Activated CD4-positive, alpha-beta T cell treated with anti-CD3 and anti-CD28 coated beads for 36 hours (primary cell): Measurements from ENCODE around the gene PSMB3. TPM values are rescaled to one million over a fixed set of nuclear protein-coding genes. Genes with fewer than 3 reads are reported as not detected.
A peak's percentile ranks its signal among the peaks of the same experiment; 100 is the strongest.
"Not testable (repeated sequence)": the region's sequence is repeated elsewhere in the genome, so short reads cannot be mapped to it uniquely, and the experiment has no call there.

ENCODE experiments used
- ATAC-seq: fragments of 200-7000 bp; cut with Tn5 transposase; one replicate; pipeline ENCODE4 v1.10.0; 2021; ENCODE audit warnings: mild to moderate bottlenecking, moderate library complexity
- CTCF ChIA-PET: fragments of 350-600 bp; sonication (Branson Sonifier 250); formaldehyde crosslinking; loops from one replicate; lab custom pipeline; 2021; ENCODE audit warnings: antibody characterized with exemption; lab: Charles Lee
- POLR2A ChIA-PET: fragments of 350-600 bp; sonication (Branson Sonifier 250); formaldehyde crosslinking; loops from one replicate; lab custom pipeline; 2021; ENCODE audit warnings: antibody characterized with exemption, inconsistent platforms; lab: Charles Lee
- DNase-seq: peaks from one replicate; pipeline ENCODE4 v3.0.0-alpha.2; 2020
- H3K27ac Mint-ChIP-seq: one replicate; pipeline ENCODE4 v1.8.0; 2021; ENCODE audit warnings: mixed read lengths
- H3K27me3 Mint-ChIP-seq: one replicate; pipeline ENCODE4 v1.8.0; 2021; ENCODE audit warnings: mixed read lengths
- H3K36me3 Mint-ChIP-seq: one replicate; pipeline ENCODE4 v1.8.0; 2021; ENCODE audit warnings: low read depth, mixed read lengths
- H3K4me1 Mint-ChIP-seq: one replicate; pipeline ENCODE4 v1.8.0; 2021; ENCODE audit warnings: mixed read lengths
- H3K4me3 Mint-ChIP-seq: one replicate; pipeline ENCODE4 v1.8.0; 2021; ENCODE audit warnings: mild to moderate bottlenecking, moderate library complexity, mixed read lengths
- H3K9me3 Mint-ChIP-seq: one replicate; pipeline ENCODE4 v1.8.0; 2021; ENCODE audit warnings: low read depth, mixed read lengths
- intact Hi-C, 2 experiments: fragments of 100-400 bp; cut with DNase I in 1 of 2; cut with micrococcal nuclease in 1 of 2; formaldehyde crosslinking; loops; one replicate each; pipeline versions ENCODE4 v1.14.2 to v1.15.1; 2022 to 2024; cut with DNase I, micrococcal nuclease
- total RNA-seq, 2 experiments: library from RNA; stranded (reverse); gene quantifications; one replicate each; pipeline ENCODE4 v1.2.3, GENCODE V29; 2021

The PSMB3 gene
- total RNA-seq, 2 experiments from 2014 or later: 337 to 396 TPM

- peaks cover 32% of the 10 kb centered on the region for H3K36me3 Mint-ChIP-seq
- no peak overlapping the region for H3K4me3 Mint-ChIP-seq
- ATAC-seq (no peak), DNase-seq (no peak)
- POLR2A ChIA-PET: interaction anchor here (0.6 kb wide), 1 partner anchor 76 kb away, joined by 4 read pairs; no protein-coding TSS in a partner anchor
- H3K27ac Mint-ChIP-seq: no peak overlapping the region
- H3K9me3 Mint-ChIP-seq: no peaks in the 10 kb centered on the region
- intact Hi-C loops: no loop called here
- H3K27me3 Mint-ChIP-seq: no peaks in the 10 kb centered on the region
- CTCF ChIA-PET: no interaction called here
- no peaks in the 10 kb centered on the region for H3K4me1 Mint-ChIP-seq
Measured at GRCh38 chr17:38783227-38783626, 30.7 kb downstream of the PSMB3 start.

- H3K27me3 Mint-ChIP-seq: no peaks in the 10 kb centered on the region
- ChIA-PET POLR2A (interaction anchor here (0.7 kb wide), 1 partner anchor 106 kb away, joined by 4 read pairs; no protein-coding TSS in a partner anchor), CTCF (interaction anchor here (0.7 kb wide), 1 partner anchor 156 kb away, joined by 3 read pairs; no protein-coding TSS in a partner anchor)
- intact Hi-C loops: no loop called here
- no peak overlapping the region for H3K4me3 Mint-ChIP-seq
- no peak for ATAC-seq
- H3K27ac Mint-ChIP-seq: no peak overlapping the region
- DNase-seq: no peak
- H3K9me3 Mint-ChIP-seq: no peaks in the 10 kb centered on the region
- H3K4me1 Mint-ChIP-seq: no peaks in the 10 kb centered on the region
- H3K36me3 Mint-ChIP-seq: peaks cover 19% of the 10 kb centered on the region
Measured at GRCh38 chr17:38786372-38786771, 33.8 kb downstream of the PSMB3 start.

- H3K4me3 Mint-ChIP-seq: not testable (repeated sequence)
Measured at GRCh38 chr17:38787999-38788398, 35.5 kb downstream of the PSMB3 start.

GRCh38 chr17:38789185-38789584 is 36.6 kb downstream of the PSMB3 start:
- intact Hi-C loops: no loop called here
- no peaks in the 10 kb centered on the region for H3K9me3 Mint-ChIP-seq
- no peak overlapping the region for H3K4me3 Mint-ChIP-seq
- ChIA-PET CTCF (interaction anchor here (0.9 kb wide), 1 partner anchor 31 kb away, joined by 5 read pairs; no protein-coding TSS in a partner anchor), POLR2A (no interaction called here)
- H3K27ac Mint-ChIP-seq: no peak overlapping the region
- H3K4me1 Mint-ChIP-seq: peaks cover under 1% of the 10 kb centered on the region
- no peak for ATAC-seq
- H3K27me3 Mint-ChIP-seq: no peaks in the 10 kb centered on the region
- peaks cover 17% of the 10 kb centered on the region for H3K36me3 Mint-ChIP-seq
- DNase-seq: no peak

More at GRCh38 chr17:38787999-38788398, 35.5 kb downstream of the PSMB3 start:
- H3K27me3 Mint-ChIP-seq, H3K27ac Mint-ChIP-seq, DNase-seq, CTCF ChIA-PET, intact Hi-C loops, H3K4me1 Mint-ChIP-seq, H3K9me3 Mint-ChIP-seq, ATAC-seq: not testable (repeated sequence)
- POLR2A ChIA-PET: interaction anchor here (0.7 kb wide), 1 partner anchor 321 kb away, joined by 3 read pairs; no protein-coding TSS in a partner anchor
- peaks cover 21% of the 10 kb centered on the region for H3K36me3 Mint-ChIP-seq

- DNase-seq, intact Hi-C loops, H3K27ac Mint-ChIP-seq, H3K9me3 Mint-ChIP-seq, POLR2A ChIA-PET, H3K4me1 Mint-ChIP-seq, H3K4me3 Mint-ChIP-seq, ATAC-seq, H3K27me3 Mint-ChIP-seq: not testable (repeated sequence)
- CTCF ChIA-PET: interaction anchor here (0.6 kb wide), 1 partner anchor 204 kb away, joined by 4 read pairs; no protein-coding TSS in a partner anchor
- peaks cover 11% of the 10 kb centered on the region for H3K36me3 Mint-ChIP-seq
Measured at GRCh38 chr17:38790148-38790707, 37.7 kb downstream of the PSMB3 start.

- Mint-ChIP-seq H3K4me3 (no peak overlapping the region), H3K27ac (no peak overlapping the region), H3K36me3 (peaks cover 11% of the 10 kb centered on the region), H3K27me3 (no peaks in the 10 kb centered on the region), H3K9me3 (no peaks in the 10 kb centered on the region), H3K4me1 (peaks cover 7% of the 10 kb centered on the region)
- DNase-seq: no peak
- no peak for ATAC-seq
- intact Hi-C loops: no loop called here
- ChIA-PET CTCF (no interaction called here), POLR2A (no interaction called here)
Measured at GRCh38 chr17:38791162-38791561, 38.6 kb downstream of the PSMB3 start.

GRCh38 chr17:38794221-38794620 is 41.7 kb downstream of the PSMB3 start:
- Mint-ChIP-seq H3K4me1 (peaks cover 31% of the 10 kb centered on the region), H3K27ac (no peak overlapping the region), H3K27me3 (no peaks in the 10 kb centered on the region), H3K9me3 (no peaks in the 10 kb centered on the region), H3K36me3 (peaks cover 20% of the 10 kb centered on the region), H3K4me3 (no peak overlapping the region)
- ChIA-PET POLR2A (no interaction called here), CTCF (interaction anchor here (0.7 to 1.1 kb wide), 2 partner anchors 26 to 32 kb away, joined by 3 to 6 read pairs; no protein-coding TSS in a partner anchor)
- intact Hi-C loops: no loop called here
- ATAC-seq: no peak
- DNase-seq: no peak

- intact Hi-C loops: no loop called here
- Mint-ChIP-seq H3K9me3 (no peaks in the 10 kb centered on the region), H3K27me3 (no peaks in the 10 kb centered on the region), H3K4me3 (no peak overlapping the region), H3K36me3 (peaks cover 30% of the 10 kb centered on the region), H3K27ac (no peak overlapping the region), H3K4me1 (peaks cover 36% of the 10 kb centered on the region)
- DNase-seq (no peak), ATAC-seq (no peak)
- ChIA-PET CTCF (interaction anchor here (0.6 to 0.8 kb wide), 3 partner anchors 116 to 200 kb away, joined by 3 read pairs; no protein-coding TSS in a partner anchor), POLR2A (no interaction called here)
Measured at GRCh38 chr17:38796451-38797157, 44.1 kb downstream of the PSMB3 start.

GRCh38 chr17:38797158-38797490 is 44.6 kb downstream of the PSMB3 start:
- POLR2A ChIA-PET: no interaction called here
- no peaks in the 10 kb centered on the region for H3K27me3 Mint-ChIP-seq
- ATAC-seq (no peak), DNase-seq (no peak)
- CTCF ChIA-PET: interaction anchor here (1.3 kb wide), 1 partner anchor 356 kb away, joined by 6 read pairs; no protein-coding TSS in a partner anchor
- intact Hi-C loops: no loop called here
- no peak overlapping the region for H3K27ac Mint-ChIP-seq
- peaks cover 35% of the 10 kb centered on the region for H3K36me3 Mint-ChIP-seq
- no peaks in the 10 kb centered on the region for H3K9me3 Mint-ChIP-seq
- peaks cover 36% of the 10 kb centered on the region for H3K4me1 Mint-ChIP-seq
- peak overlapping the region; percentile 99 for H3K4me3 Mint-ChIP-seq

GRCh38 chr17:38797828-38798227 is 45.3 kb downstream of the PSMB3 start:
- H3K9me3 Mint-ChIP-seq: no peaks in the 10 kb centered on the region
- POLR2A ChIA-PET: interaction anchor here (0.5 kb wide), 1 partner anchor 667 kb away, joined by 6 read pairs; no protein-coding TSS in a partner anchor
- H3K27me3 Mint-ChIP-seq: no peaks in the 10 kb centered on the region
- CTCF ChIA-PET: interaction anchor here (0.5 to 1.3 kb wide), 7 partner anchors 20 to 467 kb away, joined by 3 to 6 read pairs (median 3); no protein-coding TSS in a partner anchor
- DNase-seq (no peak), ATAC-seq (no peak)
- peak overlapping the region; percentile 94 for H3K27ac Mint-ChIP-seq
- peaks cover 36% of the 10 kb centered on the region for H3K4me1 Mint-ChIP-seq
- peaks cover 38% of the 10 kb centered on the region for H3K36me3 Mint-ChIP-seq
- H3K4me3 Mint-ChIP-seq: peak overlapping the region; percentile 99
- intact Hi-C loops: loop anchor here (2.0 kb wide), 2 partner anchors 45 to 1189 kb away; partner anchors contain the start of genes PSMB3 (in 1 of the 2) and SYNRG (in 1 of the 2)
